Fibroblast of lung (primary cell): ENCODE results near the gene USH1C. TPM values are rescaled to one million over a fixed set of nuclear protein-coding genes. Genes with fewer than 3 reads are reported as not detected.

Experiments
- DNase-seq, 2 donors: peaks; one replicate each; pipeline versions ENCODE4 v3.0.0 to v3.0.0-alpha.2; 2010; ENCODE audit warnings: low read depth in 2 of 2
- H2AFZ ChIP-seq: 2 replicates; pipeline ENCODE4 v1.5.1; 2012; ENCODE audit warnings: low read length, control low read depth, inconsistent platforms
- H3K27ac ChIP-seq: 2 replicates; pipeline ENCODE4 v1.5.1; 2011; ENCODE audit warnings: low read length, control low read depth; ENCODE audit not compliant: insufficient read depth
- H3K27me3 ChIP-seq: 2 replicates; pipeline ENCODE4 v1.5.1; 2011; ENCODE audit warnings: mild to moderate bottlenecking, low read length; ENCODE audit not compliant: control insufficient read depth, insufficient read depth
- H3K36me3 ChIP-seq: 2 replicates; pipeline ENCODE4 v1.5.1; 2011; ENCODE audit warnings: low read length; ENCODE audit not compliant: control insufficient read depth, insufficient read depth
- H3K4me1 ChIP-seq: 2 replicates; pipeline ENCODE4 v1.5.1; 2011; ENCODE audit warnings: low read length; ENCODE audit not compliant: control insufficient read depth, insufficient read depth; ENCODE audit errors: extremely low read depth
- H3K4me2 ChIP-seq: 2 replicates; pipeline ENCODE4 v1.5.1; 2011; ENCODE audit warnings: low read length, control low read depth; ENCODE audit not compliant: insufficient read depth; ENCODE audit errors: extremely low read depth
- H3K4me3 ChIP-seq, 4 experiments: fragments of 200-600 bp in 1 of 4; sonication (generic) in 1 of 4; replicated peaks in 1 of 4; 2 replicates each; pipeline ENCODE4 v1.5.1; 2011 to 2016; ENCODE audit warnings: low read length in 4 of 4, low read depth in 3 of 4, mild to moderate bottlenecking in 3 of 4, control low read depth in 2 of 4, inconsistent platforms in 1 of 4, mixed read lengths in 1 of 4; ENCODE audit not compliant: insufficient read depth in 1 of 4; ENCODE audit errors: control extremely low read depth in 1 of 4
- H3K79me2 ChIP-seq: 2 replicates; pipeline ENCODE4 v1.5.1; 2012; ENCODE audit warnings: mild to moderate bottlenecking, low read length, inconsistent platforms; ENCODE audit not compliant: control insufficient read depth, insufficient read depth
- H3K9ac ChIP-seq: 2 replicates; pipeline ENCODE4 v1.5.1; 2011; ENCODE audit warnings: mild to moderate bottlenecking, low read length, control low read depth; ENCODE audit not compliant: insufficient read depth
- H3K9me3 ChIP-seq: 2 replicates; pipeline ENCODE4 v1.5.1; 2012; ENCODE audit warnings: low read depth, low read length; ENCODE audit not compliant: control insufficient read depth, insufficient read depth
- H4K20me1 ChIP-seq: 2 replicates; pipeline ENCODE4 v1.5.1; 2011; ENCODE audit warnings: low read length; ENCODE audit not compliant: control insufficient read depth, insufficient read depth; ENCODE audit errors: extremely low read depth
- CTCF ChIP-seq, 2 donors: IDR thresholded peaks in 1 of 2; conservative IDR thresholded peaks in 1 of 2; 1 replicate in 1 of 2; 2 replicates in 1 of 2; pipeline ENCODE4 v1.5.1; 2011 to 2012; ENCODE audit warnings: low read length in 2 of 2, control low read depth in 1 of 2, inconsistent platforms in 1 of 2, low read depth in 1 of 2, mild to moderate bottlenecking in 1 of 2
- EZH2 ChIP-seq: IDR thresholded peaks from 2 replicates; pipeline ENCODE4 v1.5.1; 2012; ENCODE audit warnings: low read length, control low read depth, mild to moderate bottlenecking; ENCODE audit errors: missing control alignments
- polyA plus RNA-seq, 2 donors: library from polyadenylated mRNA; depleted of rRNA in 1 of 2; stranded (reverse) in 1 of 2; unstranded in 1 of 2; fragments of >200 nt; gene quantifications; 2 replicates each; pipeline ENCODE4 v1.2.1, GENCODE V29; 2011 to 2012; ENCODE audit warnings: missing spikeins in 1 of 2
- total RNA-seq: library from RNA; depleted of rRNA; stranded (reverse); fragments of >200 nt; gene quantifications from 2 replicates; pipeline ENCODE4 v1.2.1, GENCODE V29; 2014

The USH1C gene
- total and polyA plus RNA-seq, 2 donors (not counting 1 experiment from before 2014, with no cell fraction given), result not detected

GRCh38 chr11:17550450-17551346 lies 6.5 kb upstream of the USH1C start:
- no peak overlapping the region for H3K4me2 ChIP-seq
- H3K9ac ChIP-seq, result no peak overlapping the region
- H3K27ac ChIP-seq, result no peak overlapping the region
- H4K20me1 ChIP-seq, result no peaks in the 10 kb centered on the region
- H3K79me2 ChIP-seq, result no peaks in the 10 kb centered on the region
- H3K4me3 ChIP-seq, result no peak overlapping the region
- H3K4me1 ChIP-seq, result no peaks in the 10 kb centered on the region
- H3K36me3 ChIP-seq, result no peaks in the 10 kb centered on the region
- H2AFZ ChIP-seq, result no peak overlapping the region
- no peaks in the 10 kb centered on the region for H3K9me3 ChIP-seq
- no peak for DNase-seq
- H3K27me3 ChIP-seq, result no peaks in the 10 kb centered on the region
- TF ChIP-seq EZH2 (no peak), CTCF (conservative IDR thresholded peaks at IDR 0.05 in 1 of 2, IDR thresholded peaks at IDR 0.05 in 1 of 2; ENCODE audit: low read depth in 1 of 2, low read length in 2 of 2) (no peak)

GRCh38 chr11:17548444-17548843 lies 4.2 kb upstream of the USH1C start:
- H3K27me3 ChIP-seq, result no peaks in the 10 kb centered on the region

More at GRCh38 chr11:17548444-17548843, 4.2 kb upstream of the USH1C start:
- Histone ChIP-seq H3K27ac (no peak overlapping the region), H3K36me3 (no peaks in the 10 kb centered on the region), H3K79me2 (no peaks in the 10 kb centered on the region), H3K4me3 (no peak overlapping the region), H3K9ac (no peak overlapping the region), H3K4me2 (no peak overlapping the region), H4K20me1 (no peaks in the 10 kb centered on the region), H3K4me1 (no peaks in the 10 kb centered on the region), H2AFZ (no peak overlapping the region), H3K9me3 (no peaks in the 10 kb centered on the region)
- no peak for DNase-seq
- TF ChIP-seq EZH2 (no peak), CTCF (conservative IDR thresholded peaks at IDR 0.05 in 1 of 2, IDR thresholded peaks at IDR 0.05 in 1 of 2; ENCODE audit: low read depth in 1 of 2, low read length in 2 of 2) (no peak)
